Measurements from ENCODE around the gene SLC6A15.

GRCh38 chr12:84929501-84929900 lies 16.9 kb upstream of the SLC6A15 start:
- TF ChIP-seq CTCF (IDR thresholded peaks at IDR 0.05) (no peak), POLR2A (IDR thresholded peaks at IDR 0.05) (no peak), POLR2AphosphoS5 (IDR thresholded peaks at IDR 0.05) (no peak)
